GM12873 (cell line): ENCODE data around the gene WARS2.

Source experiments
- TF ChIP-seq, protein P1 (sequence below): IDR thresholded peaks from 2 replicates; pipeline ENCODE4 v1.5.1; 2012; ENCODE audit warnings: low read depth, mild to moderate bottlenecking, moderate library complexity, low read length, control low read depth; ENCODE audit not compliant: insufficient read depth; ENCODE audit errors: missing control alignments

WARS2 gene

DNA sequence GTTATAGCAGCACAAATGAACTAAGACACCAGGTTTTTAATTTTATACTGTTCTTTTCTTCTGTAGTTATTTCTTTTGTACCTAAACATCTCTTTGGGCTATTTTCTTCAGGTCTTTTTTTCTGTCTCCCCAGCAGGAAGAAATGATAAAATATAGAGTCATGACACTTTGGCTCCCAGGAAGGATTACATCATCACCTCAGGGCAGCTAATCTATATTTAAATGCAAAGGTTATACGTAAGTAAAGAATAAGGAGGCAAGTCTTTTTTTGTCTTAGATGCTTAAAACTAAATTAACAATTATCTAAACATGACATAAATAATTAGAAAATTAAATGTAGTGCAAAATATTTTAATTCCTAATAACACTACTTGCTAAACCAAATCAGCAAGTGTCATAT is 57.0 kb downstream of the WARS2 start:
- TF ChIP-seq, protein P1, sequence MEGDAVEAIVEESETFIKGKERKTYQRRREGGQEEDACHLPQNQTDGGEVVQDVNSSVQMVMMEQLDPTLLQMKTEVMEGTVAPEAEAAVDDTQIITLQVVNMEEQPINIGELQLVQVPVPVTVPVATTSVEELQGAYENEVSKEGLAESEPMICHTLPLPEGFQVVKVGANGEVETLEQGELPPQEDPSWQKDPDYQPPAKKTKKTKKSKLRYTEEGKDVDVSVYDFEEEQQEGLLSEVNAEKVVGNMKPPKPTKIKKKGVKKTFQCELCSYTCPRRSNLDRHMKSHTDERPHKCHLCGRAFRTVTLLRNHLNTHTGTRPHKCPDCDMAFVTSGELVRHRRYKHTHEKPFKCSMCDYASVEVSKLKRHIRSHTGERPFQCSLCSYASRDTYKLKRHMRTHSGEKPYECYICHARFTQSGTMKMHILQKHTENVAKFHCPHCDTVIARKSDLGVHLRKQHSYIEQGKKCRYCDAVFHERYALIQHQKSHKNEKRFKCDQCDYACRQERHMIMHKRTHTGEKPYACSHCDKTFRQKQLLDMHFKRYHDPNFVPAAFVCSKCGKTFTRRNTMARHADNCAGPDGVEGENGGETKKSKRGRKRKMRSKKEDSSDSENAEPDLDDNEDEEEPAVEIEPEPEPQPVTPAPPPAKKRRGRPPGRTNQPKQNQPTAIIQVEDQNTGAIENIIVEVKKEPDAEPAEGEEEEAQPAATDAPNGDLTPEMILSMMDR, result no peak

DNA sequence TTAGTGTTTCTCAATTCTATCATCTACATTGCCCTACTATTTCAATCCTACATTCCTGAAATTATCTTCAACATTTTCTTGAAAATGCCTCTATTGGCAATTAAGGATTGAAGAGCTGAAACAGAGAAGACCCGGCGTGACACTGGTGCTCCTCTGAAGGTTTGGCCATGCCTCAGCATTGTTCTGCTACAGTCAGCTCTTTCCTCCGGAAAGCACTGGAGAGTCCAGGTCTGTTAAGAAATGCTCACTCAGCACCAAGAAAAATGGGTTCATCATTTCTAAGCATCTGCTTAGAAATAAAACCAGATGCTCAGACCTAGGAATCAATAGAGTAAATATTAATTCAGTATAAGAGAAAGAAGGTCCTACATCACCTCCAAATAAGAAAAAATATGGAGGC is 58.8 kb downstream of the WARS2 start:
- TF ChIP-seq, protein P1, result no peak

DNA sequence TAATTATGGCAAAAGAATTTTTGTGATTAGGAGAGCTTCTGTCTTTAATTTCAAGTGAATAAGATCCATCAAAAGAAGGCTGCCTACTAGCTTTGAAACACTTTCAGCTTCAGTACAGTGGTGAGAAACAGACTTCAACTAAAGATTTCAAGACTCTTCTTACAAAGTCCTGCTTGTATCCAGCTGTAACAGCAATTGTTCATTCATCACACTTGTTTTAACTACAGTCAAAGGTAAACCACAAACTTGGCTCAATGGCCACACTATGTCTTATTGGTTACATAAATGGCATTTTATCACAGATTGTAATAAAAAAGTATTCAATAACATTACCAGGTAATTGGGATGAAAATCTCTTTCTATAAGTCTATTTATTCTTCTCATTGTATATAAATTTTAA is 59.2 kb downstream of the WARS2 start:
- TF ChIP-seq, protein P1, result no peak

DNA sequence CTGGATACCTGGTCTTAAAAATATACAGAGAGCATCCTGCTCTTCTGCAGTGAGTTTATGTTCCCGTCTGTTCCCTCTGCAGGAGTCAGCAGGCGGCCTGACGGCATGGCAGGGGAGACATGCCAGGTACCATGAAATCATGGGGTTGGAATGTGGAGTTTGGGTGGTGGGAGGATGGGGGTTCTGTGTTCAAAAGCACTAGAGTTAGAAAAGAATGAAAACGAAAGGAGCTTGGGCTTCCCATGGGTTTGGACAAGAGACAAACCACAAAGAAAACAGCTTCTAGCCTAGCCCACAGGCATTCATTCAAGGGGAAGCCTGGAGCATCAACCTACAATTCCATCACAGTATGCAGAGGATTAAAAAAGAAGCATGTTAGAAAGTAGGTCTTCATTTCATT is 59.9 kb downstream of the WARS2 start:
- TF ChIP-seq, protein P1, result no peak

DNA sequence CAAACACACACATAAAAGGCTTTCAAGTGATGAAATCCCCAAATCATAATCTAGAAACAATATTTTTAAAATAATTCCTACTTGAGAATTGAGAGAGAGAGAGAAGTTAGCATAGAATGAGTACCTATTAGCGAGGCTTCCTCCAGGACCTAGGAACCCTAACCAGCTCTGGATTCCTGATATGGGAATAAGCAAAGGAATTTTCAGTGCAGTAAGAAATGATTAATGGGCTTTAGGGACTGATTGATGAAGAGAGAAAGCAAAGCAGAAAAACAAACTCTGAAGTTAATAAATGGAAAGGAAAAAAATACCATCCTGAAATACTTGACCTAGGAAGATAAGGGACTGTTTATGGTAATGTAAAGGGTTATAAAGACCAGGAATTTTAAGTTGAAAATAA is 60.6 kb downstream of the WARS2 start:
- TF ChIP-seq, protein P1, result no peak

DNA sequence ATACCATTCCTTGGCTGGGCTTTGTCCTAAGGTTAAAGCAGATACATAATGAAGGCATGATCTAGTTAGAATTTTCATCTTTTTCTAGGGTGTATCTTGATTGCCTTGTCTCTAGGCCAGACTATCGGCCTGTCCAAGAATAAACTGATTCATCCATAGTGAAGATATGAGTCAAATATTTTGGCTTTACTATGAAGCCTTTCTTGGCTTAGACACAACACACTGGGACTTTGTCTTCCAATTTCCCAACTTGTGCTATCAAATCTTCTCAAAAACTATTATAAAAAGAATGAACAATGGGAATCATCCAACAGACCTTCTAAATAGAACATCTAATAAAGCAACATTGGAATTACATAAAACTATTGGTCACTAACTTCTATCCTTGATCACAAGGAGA is 64.8 kb downstream of the WARS2 start:
- TF ChIP-seq, protein P1, result no peak

DNA sequence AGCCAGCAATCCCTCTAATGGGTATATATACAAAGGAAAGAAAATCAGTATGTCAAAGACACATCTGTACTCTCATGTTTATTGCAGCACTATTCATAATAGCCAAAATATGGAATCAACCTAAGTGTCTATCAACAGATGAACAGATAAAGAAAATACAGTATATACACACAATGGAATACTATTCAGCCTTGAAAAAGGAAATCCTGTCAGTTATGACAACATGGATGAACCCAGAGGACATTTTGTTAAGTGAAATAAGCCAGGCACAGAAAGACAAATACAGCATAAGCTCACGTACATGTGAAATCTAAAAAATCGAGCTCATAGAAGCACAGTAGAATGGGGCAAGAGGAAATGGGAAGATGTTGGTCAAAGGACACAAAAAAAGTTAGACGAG is 69.1 kb downstream of the WARS2 start:
- TF ChIP-seq, protein P1, result no peak
